OCI-LY1 (cell line): ENCODE data around the gene FGR.

ENCODE experiments used
- H2AFZ ChIP-seq: fragments of 200-600 bp; sonication (generic), shearing (Covaris generic); 2 replicates; pipeline ENCODE4 v1.6.0; 2014; ENCODE audit warnings: antibody characterized with exemption, mild to moderate bottlenecking, low read length
- H3F3A ChIP-seq: fragments of 200-600 bp; sonication (generic), shearing (Covaris generic); 2 replicates; pipeline ENCODE4 v1.6.0; 2014; ENCODE audit warnings: mild to moderate bottlenecking, antibody characterized with exemption, low read length, moderate library complexity; ENCODE audit not compliant: insufficient read depth
- H3K27ac ChIP-seq: fragments of 200-600 bp; sonication (generic); 2 replicates; pipeline ENCODE4 v1.5.1; 2014; ENCODE audit warnings: low read length, mixed run types, mild to moderate bottlenecking, low read depth; ENCODE audit not compliant: poor library complexity, severe bottlenecking
- H3K27me3 ChIP-seq: fragments of 200-600 bp; sonication (generic); 2 replicates; pipeline ENCODE4 v1.6.0; 2014; ENCODE audit warnings: antibody characterized with exemption, mild to moderate bottlenecking, low read length, moderate library complexity; ENCODE audit not compliant: insufficient read depth
- H3K36me3 ChIP-seq: fragments of 200-600 bp; sonication (generic); 2 replicates; pipeline ENCODE4 v1.6.1; 2014; ENCODE audit warnings: mild to moderate bottlenecking, antibody characterized with exemption, low read length, moderate library complexity, mixed read lengths; ENCODE audit not compliant: insufficient read depth
- H3K4me1 ChIP-seq: fragments of 200-600 bp; sonication (generic); 2 replicates; pipeline ENCODE4 v1.5.1; 2014; ENCODE audit warnings: mild to moderate bottlenecking, low read length, moderate library complexity; ENCODE audit not compliant: insufficient read depth, severe bottlenecking
- H3K4me2 ChIP-seq: fragments of 200-600 bp; sonication (generic), shearing (Covaris generic); 2 replicates; pipeline ENCODE4 v1.6.1; 2014; ENCODE audit warnings: low read length
- H3K4me3 ChIP-seq: fragments of 200-600 bp; sonication (generic); 2 replicates; pipeline ENCODE4 v1.5.1; 2014; ENCODE audit warnings: low read length, low read depth, mild to moderate bottlenecking, mixed read lengths; ENCODE audit not compliant: poor library complexity, severe bottlenecking
- H3K79me2 ChIP-seq: fragments of 200-600 bp; shearing (Covaris generic); 2 replicates; pipeline ENCODE4 v1.6.1; 2016; ENCODE audit warnings: mixed run types, low read length, mixed read lengths; ENCODE audit not compliant: insufficient read depth
- H3K9ac ChIP-seq: fragments of 200-600 bp; sonication (generic), shearing (Covaris generic); 2 replicates; pipeline ENCODE4 v1.6.1; 2014; ENCODE audit warnings: mild to moderate bottlenecking, low read length, mixed read lengths
- H3K9me2 ChIP-seq: fragments of 200-600 bp; sonication (generic), shearing (Covaris generic); 2 replicates; pipeline ENCODE4 v1.6.1; 2014; ENCODE audit warnings: low read depth, mild to moderate bottlenecking, low read length, mixed read lengths
- H3K9me3 ChIP-seq: fragments of 200-600 bp; shearing (Covaris generic); 2 replicates; pipeline ENCODE4 v1.6.1; 2014; ENCODE audit warnings: low read length, mixed read lengths
- H4K20me1 ChIP-seq: fragments of 200-600 bp; sonication (generic), shearing (Covaris generic); 2 replicates; pipeline ENCODE4 v1.6.0; 2016; ENCODE audit warnings: mild to moderate bottlenecking, low read length; ENCODE audit not compliant: insufficient read depth
- CTCF ChIP-seq: fragments of 200-600 bp; sonication (generic), shearing (Covaris generic); IDR thresholded peaks from 2 replicates; pipeline ENCODE4 v1.5.1; 2017; ENCODE audit warnings: mild to moderate bottlenecking, antibody characterized with exemption, low read length, moderate library complexity, mixed read lengths
- EZH2 ChIP-seq: fragments of 200-600 bp; sonication (generic), shearing (Covaris generic); IDR thresholded peaks from 2 replicates; pipeline ENCODE4 v1.8.0; 2017; ENCODE audit warnings: borderline replicate concordance, mixed run types, mild to moderate bottlenecking, antibody characterized with exemption, low read length, moderate library complexity, mixed read lengths

The FGR gene

GRCh38 chr1:27562534-27563340 is 72.2 kb downstream of the FGR start:
- no peaks in the 10 kb centered on the region for H3K79me2 ChIP-seq
- no peak overlapping the region for H3K4me3 ChIP-seq
- H3K36me3 ChIP-seq, result peaks cover 3% of the 10 kb centered on the region; the same call in 1 of the 2 replicates
- no peak overlapping the region for H3K9ac ChIP-seq
- no peaks in the 10 kb centered on the region for H3K9me3 ChIP-seq
- H3K4me1 ChIP-seq, result peaks cover 3% of the 10 kb centered on the region
- no peak for TF ChIP-seq CTCF
- TF ChIP-seq EZH2, result no peak
- no peaks in the 10 kb centered on the region for H4K20me1 ChIP-seq
- H3K27me3 ChIP-seq, result no peaks in the 10 kb centered on the region
- H3K9me2 ChIP-seq, result no peaks in the 10 kb centered on the region
- no peak overlapping the region for H2AFZ ChIP-seq
- no peak overlapping the region for H3K27ac ChIP-seq
- no peaks in the 10 kb centered on the region for H3F3A ChIP-seq
- H3K4me2 ChIP-seq, result no peak overlapping the region
